ENCODE measurements around the gene GALNT2.
A peak's percentile ranks its signal among the peaks of the same experiment; 100 is the strongest.

Gene GALNT2

DNA sequence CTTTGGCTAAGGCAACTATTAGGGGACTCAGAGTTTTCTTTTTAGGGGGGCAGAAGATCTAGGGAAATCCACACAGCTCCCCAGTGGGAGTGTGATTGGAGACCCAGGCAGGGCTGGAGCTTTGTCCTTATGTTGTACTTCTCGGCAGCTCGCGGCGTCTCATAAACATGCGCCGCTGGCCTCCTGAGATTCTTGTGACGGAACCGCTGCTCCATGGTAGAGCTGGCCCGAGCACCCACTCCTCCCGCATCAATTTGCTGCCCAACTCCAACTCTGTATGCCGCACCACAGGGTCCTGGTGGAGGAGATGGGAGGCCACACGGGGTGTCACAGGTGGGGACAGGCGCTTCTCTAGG is 143.9 kb downstream of the GALNT2 start:
- in situ Hi-C loops (cut with MboI; ENCODE audit: low pct_unique_long_range_greater_than_20kb, low sequenced_read_pairs), result no loop called here
- DNase-seq, result no peak

- in situ Hi-C loops (cut with MboI; ENCODE audit: low pct_unique_long_range_greater_than_20kb, low sequenced_read_pairs), result no loop called here
- no peak for DNase-seq
Observed at GRCh38 chr1:230211436-230212145, 144.6 kb downstream of the GALNT2 start.

DNA sequence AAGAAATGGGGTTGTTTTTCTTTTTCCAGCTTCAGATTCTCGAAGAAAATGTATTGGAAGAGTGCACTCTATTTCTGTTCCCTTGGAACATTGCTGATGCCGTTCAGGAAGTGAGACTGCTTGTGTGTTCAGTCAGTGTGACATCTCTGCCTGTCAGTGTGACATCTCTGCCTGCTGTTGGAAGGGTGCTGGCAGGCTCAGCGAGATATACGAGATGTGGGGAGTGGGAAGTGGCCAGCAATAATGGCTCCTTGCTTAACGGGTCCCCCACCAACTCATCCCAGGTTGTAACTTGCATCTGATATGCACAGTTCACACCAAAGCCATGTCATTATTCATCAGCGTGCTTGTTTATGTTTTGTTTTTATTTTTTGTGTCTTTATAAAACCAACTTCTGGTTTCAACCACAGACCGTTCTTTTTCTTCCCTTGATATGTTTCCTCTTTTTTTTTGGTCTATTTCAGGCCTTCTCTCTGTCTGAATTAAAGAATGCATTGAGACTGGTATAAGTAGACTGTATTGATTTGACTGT is 145.4 kb downstream of the GALNT2 start:
- peak; percentile 66 for DNase-seq
- in situ Hi-C loops (cut with MboI; ENCODE audit: low pct_unique_long_range_greater_than_20kb, low sequenced_read_pairs), result no loop called here

- peak; percentile 43 for DNase-seq
- in situ Hi-C loops (cut with MboI; ENCODE audit: low pct_unique_long_range_greater_than_20kb, low sequenced_read_pairs), result no loop called here
Observed at GRCh38 chr1:230215031-230215430, 148.0 kb downstream of the GALNT2 start.

DNA sequence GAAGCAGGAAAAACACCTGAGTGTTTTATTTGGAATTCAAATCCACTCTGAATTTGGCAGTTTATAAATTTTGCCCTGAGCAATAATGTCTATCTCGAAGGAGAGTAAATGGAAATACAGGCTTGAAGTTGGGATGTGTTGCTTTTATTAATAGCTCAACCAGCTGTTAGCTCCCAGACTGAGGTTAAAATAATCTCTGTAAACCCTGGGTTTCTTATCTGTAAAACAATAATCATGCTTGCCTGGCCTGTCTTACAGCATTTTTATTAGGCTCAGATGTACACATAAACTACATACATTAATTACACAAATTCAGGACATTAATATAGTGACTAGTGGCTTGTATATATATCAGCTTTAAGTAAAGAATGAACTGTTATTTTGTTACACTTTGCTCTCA is 148.5 kb downstream of the GALNT2 start:
- no peak for DNase-seq
- in situ Hi-C loops (cut with MboI; ENCODE audit: low pct_unique_long_range_greater_than_20kb, low sequenced_read_pairs), result no loop called here

- in situ Hi-C loops (cut with MboI; ENCODE audit: low pct_unique_long_range_greater_than_20kb, low sequenced_read_pairs), result no loop called here
- DNase-seq, result no peak
Observed at GRCh38 chr1:230216896-230217295, 149.9 kb downstream of the GALNT2 start.

DNA sequence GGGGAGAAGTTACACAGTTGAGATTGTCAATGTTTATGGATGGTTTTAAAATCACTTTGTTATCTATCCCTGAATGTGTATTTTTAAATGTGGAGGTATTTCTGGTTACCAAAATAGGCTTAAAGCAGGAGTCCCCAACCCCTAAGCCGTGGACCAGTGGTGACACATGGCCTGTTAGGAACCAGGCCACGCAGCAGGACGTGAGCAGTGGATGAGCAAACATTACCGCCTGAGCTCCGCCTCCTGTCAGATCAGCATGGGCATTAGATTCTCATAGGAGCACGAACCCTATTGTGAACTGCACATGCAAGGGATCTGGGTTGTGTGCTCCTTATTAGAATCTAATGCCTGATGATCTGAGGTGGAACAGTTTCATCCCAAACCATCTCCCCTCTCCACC is 151.6 kb downstream of the GALNT2 start:
- no peak for DNase-seq
- in situ Hi-C loops (cut with MboI; ENCODE audit: low pct_unique_long_range_greater_than_20kb, low sequenced_read_pairs), result no loop called here

DNA sequence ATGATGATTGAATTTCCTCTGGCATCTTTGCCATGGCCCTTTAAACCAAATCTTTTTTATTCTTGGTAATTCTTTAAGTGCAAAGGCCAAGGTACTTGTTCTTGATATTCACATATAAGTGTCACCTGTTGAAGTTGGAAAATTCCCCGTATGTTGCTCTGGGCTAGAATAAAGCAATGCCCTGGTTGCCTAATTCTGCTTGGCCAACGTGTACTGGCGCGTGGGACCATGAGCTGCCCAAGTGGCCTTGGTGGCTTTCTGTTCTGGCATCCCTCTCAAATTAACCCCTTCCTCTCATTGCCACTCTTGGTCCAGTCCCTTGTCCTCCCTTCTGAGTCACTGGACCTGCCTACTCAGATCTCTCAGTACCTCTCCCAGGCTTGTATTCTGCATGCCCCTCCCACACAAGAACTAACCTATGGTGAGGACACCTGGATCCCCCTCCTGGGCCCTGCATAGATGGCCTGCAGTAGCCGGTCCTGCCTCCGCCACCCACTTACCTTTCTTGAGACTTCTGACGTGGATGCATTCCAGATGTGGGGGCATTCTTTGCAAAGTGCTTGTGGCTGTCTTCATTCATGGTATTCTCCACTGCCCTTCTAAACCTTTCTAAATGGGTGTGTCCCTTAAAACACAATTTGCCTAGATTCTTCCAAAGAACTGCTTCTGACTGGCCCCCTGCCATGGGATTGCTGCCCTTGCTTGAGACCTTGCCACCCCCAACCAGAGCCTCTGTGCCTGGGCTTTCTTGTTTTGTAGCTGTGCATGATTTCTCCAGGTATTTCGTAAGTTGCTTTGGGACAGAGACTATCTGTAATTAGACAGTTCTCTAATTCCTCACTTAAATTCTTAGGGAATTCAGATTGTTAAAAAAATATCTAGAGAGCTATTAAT is 152.4 kb downstream of the GALNT2 start:
- in situ Hi-C loops (cut with MboI; ENCODE audit: low pct_unique_long_range_greater_than_20kb, low sequenced_read_pairs), result no loop called here
- DNase-seq, result no peak

DNA sequence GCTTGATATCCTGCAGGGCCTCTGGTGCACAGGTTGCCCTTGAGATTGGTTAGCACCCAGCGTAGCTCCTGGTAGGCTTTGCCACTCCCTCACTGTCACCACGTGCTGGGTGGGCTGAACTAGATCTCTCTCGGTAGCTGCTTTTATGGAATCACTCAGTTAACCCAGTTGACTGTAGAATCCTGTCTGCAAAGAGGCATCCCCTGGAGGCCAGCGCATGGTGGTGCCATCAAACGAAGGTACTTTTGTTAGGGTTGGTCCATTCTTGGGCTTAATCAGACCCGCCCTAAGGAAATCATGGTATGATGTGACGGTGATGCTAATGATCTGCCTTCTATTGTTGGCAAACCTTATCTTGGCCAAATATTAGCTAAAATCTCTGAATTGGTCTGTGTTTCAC is 153.4 kb downstream of the GALNT2 start:
- in situ Hi-C loops (cut with MboI; ENCODE audit: low pct_unique_long_range_greater_than_20kb, low sequenced_read_pairs), result no loop called here
- no peak for DNase-seq

- DNase-seq, result no peak
- in situ Hi-C loops (cut with MboI; ENCODE audit: low pct_unique_long_range_greater_than_20kb, low sequenced_read_pairs), result no loop called here
Observed at GRCh38 chr1:230220907-230221306, 153.9 kb downstream of the GALNT2 start.

GRCh38 chr1:230222678-230223077 is 155.6 kb downstream of the GALNT2 start:
- in situ Hi-C loops (cut with MboI; ENCODE audit: low pct_unique_long_range_greater_than_20kb, low sequenced_read_pairs), result no loop called here
- DNase-seq, result no peak

DNA sequence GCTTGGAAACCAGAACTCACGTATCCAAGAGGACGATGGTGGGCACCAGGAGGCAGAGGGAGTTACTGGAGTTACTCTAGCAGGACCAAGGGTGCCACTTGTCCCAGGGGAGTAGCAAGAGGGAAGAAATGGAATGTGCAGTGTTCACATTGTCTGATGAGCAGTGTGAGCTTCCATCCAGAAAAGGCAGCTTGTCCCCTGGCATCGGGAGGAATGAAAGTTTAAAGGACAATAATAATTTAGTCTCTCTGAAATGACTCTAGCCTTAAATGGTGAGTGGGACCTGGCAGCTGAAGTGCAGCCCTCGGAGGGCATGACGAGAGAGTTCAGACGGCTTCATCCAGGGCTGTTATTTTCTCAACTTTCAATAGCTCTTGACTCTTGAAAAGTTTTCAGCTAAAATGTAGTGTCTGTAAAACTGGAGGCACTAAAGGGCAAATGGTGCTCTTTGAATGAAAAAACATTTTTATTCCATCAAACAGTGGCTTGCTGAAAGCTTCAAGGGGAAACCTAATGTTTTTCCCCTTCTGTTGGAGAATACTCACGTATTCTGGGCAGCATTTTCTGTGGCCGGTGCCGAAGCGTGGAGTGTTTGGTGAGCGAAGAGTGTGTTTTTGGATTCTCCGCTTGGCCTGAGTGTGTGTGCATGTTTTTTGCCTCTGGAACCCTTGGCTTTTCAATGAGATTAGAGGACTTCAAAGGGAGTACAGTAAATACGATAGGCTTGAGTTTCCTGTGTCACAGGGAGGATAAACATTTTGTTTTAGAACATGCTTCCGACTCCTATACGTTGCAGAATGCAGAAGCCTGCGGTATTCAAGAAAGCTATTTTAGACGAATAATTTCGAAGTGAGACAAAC is 157.3 kb downstream of the GALNT2 start:
- in situ Hi-C loops (cut with MboI; ENCODE audit: low pct_unique_long_range_greater_than_20kb, low sequenced_read_pairs), result no loop called here
- DNase-seq, result no peak

DNA sequence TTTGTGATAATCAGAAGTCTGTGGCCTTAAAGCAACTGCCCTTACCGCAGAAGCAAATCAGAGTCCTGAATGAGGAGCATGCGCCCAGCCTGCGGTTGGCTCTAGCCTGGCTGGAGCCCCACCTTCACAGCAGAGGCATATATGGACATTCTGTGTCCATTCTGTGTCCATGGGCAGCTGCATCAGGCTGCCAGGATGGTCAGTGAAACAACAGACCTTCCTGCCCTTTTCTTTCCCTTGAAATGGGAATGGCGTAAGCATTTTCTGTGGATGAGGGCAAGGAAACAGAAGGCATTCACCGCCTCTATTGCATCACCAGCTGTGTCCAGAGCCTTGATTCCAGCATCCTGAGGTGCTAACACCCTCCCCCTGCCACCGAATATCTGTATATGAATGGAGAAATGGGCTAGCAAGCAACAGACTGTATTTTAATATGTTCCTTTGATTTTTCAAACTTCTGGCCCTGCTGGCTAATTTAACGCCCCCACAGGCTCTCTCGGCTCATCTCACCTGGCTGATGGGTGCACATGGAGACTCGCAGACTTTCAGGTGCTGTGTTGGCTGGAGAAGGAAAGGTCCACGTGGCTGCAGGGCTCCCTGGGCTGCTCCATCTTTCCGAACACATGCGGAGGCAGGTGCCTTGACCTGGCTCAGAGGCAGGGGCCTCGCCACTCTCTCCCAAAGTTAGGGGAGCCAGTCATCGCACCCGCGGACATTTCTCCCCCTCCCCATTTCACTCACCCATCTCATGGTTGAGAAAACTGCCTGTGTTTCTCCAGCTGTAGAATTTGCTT is 159.2 kb downstream of the GALNT2 start:
- DNase-seq, result no peak
- in situ Hi-C loops (cut with MboI; ENCODE audit: low pct_unique_long_range_greater_than_20kb, low sequenced_read_pairs), result no loop called here

- in situ Hi-C loops (cut with MboI; ENCODE audit: low pct_unique_long_range_greater_than_20kb, low sequenced_read_pairs), result no loop called here
Observed at GRCh38 chr1:230226814-230227213, 159.8 kb downstream of the GALNT2 start.

DNA sequence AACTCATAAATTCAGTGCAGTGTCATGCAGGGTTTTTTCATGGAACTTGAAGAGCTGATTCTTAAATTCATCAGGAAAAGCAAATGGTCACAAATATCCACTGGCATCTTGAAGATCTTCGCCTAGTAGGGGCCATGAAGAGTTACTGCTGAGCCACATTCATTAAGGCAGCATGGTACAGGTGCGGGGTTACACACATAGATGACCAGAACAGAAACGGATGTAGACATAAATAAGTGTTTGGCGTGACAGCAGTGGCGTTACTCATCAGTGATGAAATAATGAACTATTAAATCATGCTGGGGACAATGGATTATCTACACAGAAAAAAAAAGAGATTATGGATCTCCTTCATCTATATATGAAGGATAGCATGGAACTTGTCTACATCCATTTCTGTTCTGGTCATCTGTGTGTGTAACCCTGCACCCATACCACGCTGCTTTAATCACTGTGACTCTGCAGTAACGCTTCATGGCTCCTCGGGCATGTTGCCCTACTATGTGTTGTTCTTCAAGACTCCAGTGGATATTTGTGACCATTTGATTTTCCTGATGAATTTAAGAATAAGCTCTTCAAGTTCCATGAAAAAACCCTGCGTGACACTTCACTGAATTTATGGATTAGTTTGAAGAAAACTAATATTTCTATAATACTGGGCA is 161.3 kb downstream of the GALNT2 start:
- in situ Hi-C loops (cut with MboI; ENCODE audit: low pct_unique_long_range_greater_than_20kb, low sequenced_read_pairs), result no loop called here
- DNase-seq, result no peak

More at GRCh38 chr1:230226814-230227213, 159.8 kb downstream of the GALNT2 start:
- no peak for DNase-seq

GRCh38 chr1:230230273-230230672 is 163.2 kb downstream of the GALNT2 start:
- no peak for DNase-seq
- in situ Hi-C loops (cut with MboI; ENCODE audit: low pct_unique_long_range_greater_than_20kb, low sequenced_read_pairs), result no loop called here

GRCh38 chr1:230230948-230231773 is 164.1 kb downstream of the GALNT2 start:
- in situ Hi-C loops (cut with MboI; ENCODE audit: low pct_unique_long_range_greater_than_20kb, low sequenced_read_pairs), result no loop called here
- no peak for DNase-seq

Data from KBM-7 (cell line).